T47D (cell line): ENCODE results near the gene SUSD1.

Experiments
- DNase-seq, 2 experiments: peaks; one replicate each; pipeline versions ENCODE4 v3.0.0 to v3.0.0-alpha.2; 2011 to 2012; ENCODE audit warnings: low read depth in 1 of 2, low spot score in 1 of 2
- JUND ChIP-seq: IDR thresholded peaks from 2 replicates; pipeline ENCODE4 v1.6.1; 2012; ENCODE audit warnings: low read depth
- in situ Hi-C: cut with HindIII; loops from 2 replicates; pipeline ENCODE4 v1.10.0; 2016; ENCODE audit warnings: low sequenced_read_pairs, low pct_unique_long_range_greater_than_20kb

SUSD1 gene

GRCh38 chr9:112097712-112098688 lies 77.1 kb downstream of the SUSD1 start:
- in situ Hi-C loops: no loop called here
- TF ChIP-seq JUND: no peak
- peak; percentile 59 to 84 for DNase-seq

- in situ Hi-C loops: no loop called here
- no peak for DNase-seq
- no peak for TF ChIP-seq JUND
Measured at GRCh38 chr9:112094948-112095681, 80.0 kb downstream of the SUSD1 start.

DNA sequence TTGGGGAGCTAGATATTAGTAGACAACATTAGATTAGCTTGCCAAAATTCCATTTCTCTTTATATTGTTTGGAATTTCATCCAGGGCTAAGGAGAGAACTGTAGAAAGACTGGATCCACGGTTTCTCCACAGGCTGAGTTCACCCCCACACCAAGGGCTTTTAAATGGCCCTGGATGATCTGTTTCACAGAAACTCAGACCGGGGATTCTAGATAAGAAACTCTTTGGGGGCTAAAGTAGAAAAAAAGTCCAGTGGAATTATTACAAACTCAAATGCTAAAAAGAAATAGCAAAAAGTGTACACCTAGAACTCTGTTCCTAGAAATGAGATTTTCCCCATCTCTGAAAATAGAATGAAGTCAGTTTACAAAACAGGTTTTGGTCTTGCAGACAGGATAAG lies 80.9 kb downstream of the SUSD1 start:
- DNase-seq: no peak
- in situ Hi-C loops: no loop called here
- TF ChIP-seq JUND: no peak

DNA sequence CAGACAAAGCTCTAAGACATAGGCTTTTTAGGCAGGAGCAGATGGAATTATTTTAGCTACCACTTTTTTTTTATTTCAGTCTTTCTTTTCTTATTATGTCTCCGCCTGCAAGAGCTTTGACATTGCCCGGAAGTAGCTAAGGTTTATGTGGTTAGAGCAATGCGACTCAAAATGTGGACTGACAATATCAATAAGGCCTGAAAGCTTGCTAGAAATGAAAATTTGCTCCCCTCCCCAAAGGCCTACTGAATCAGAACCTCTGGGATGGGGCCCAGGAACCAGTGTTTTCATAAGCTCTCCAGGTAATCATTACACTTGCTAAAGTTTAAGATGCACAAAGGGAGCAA lies 81.3 kb downstream of the SUSD1 start:
- in situ Hi-C loops: no loop called here
- DNase-seq: no peak
- TF ChIP-seq JUND: no peak

GRCh38 chr9:112093147-112093869 lies 81.8 kb downstream of the SUSD1 start:
- in situ Hi-C loops: no loop called here
- DNase-seq: no peak
- no peak for TF ChIP-seq JUND

DNA sequence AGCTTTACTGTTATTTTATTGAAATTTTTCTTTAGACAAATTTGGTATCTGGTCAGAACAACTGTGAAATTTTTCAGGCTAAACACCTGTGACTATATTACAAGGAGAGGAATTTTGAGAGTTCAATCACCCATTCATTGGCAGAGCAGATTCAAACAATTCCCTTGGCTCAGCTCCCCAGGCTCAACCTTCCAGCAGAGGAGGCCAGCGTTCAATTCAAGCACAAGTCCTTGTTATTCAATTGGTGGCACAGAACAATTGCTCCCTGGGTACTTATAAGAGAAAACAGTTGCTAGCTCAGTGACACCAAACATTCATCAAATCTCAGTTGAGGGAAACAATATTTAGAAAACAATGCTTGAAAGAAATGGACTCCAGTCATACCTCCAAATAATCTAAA lies 83.3 kb downstream of the SUSD1 start:
- DNase-seq: peak in 1 of 2 experiments; percentile 56
- in situ Hi-C loops: no loop called here
- no peak for TF ChIP-seq JUND

DNA sequence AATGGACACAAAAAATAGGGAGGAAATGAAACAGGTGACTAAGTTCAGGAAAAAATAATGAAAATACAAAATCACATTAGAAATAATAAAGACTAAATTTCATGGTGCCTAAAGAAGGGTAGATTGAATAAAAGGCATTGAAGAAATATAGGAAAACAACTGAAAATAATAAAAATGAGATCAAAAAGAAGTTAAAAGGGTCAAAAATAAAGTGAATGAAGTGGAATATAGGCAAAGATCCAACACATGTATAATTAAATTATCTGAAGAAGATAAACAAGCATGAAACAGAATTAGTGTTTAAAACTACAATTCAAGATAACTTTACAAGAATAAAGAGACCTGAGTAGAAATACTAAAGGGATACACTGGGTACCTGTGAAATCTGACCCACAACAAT lies 87.6 kb downstream of the SUSD1 start:
- no peak for TF ChIP-seq JUND
- DNase-seq: no peak
- in situ Hi-C loops: no loop called here

DNA sequence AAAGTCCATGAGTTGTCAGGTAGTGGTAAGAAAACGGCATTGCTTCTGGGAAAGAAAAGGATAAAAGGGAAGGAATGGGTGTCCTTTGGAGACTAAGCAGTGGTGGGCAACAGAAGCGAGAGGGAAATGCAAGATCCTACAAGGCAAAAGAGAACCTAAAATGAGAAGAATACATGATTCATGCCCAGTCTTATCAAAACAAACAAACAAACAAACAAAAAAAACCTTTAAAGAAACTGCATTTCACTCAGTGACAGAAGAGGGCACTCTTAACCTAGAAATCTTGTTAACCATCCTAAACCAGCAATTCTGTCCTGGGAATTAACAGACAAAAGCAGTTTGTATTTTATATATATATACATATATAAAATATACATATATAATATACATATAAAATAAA lies 88.5 kb downstream of the SUSD1 start:
- no peak for TF ChIP-seq JUND
- DNase-seq: peak in 1 of 2 experiments; percentile 55
- in situ Hi-C loops: no loop called here

DNA sequence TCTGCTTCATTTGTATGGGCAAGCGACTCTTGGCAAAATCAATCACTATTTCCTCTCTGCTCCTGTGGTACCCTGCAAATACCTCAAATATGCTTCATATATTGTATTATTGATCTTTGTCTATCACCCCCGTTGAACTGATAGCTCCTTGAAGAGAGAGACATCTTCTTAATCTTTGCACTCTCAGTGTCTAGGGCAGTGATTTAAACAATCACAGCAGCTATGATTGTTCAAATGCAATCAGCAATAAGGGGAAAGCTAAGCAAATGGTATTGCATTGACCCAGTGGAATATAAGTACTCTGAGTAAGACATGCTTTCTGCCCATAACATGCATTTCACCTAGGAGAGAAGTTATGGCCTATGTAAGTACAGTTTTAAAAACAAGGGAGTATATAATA lies 90.2 kb downstream of the SUSD1 start:
- TF ChIP-seq JUND: no peak
- in situ Hi-C loops: no loop called here
- no peak for DNase-seq

DNA sequence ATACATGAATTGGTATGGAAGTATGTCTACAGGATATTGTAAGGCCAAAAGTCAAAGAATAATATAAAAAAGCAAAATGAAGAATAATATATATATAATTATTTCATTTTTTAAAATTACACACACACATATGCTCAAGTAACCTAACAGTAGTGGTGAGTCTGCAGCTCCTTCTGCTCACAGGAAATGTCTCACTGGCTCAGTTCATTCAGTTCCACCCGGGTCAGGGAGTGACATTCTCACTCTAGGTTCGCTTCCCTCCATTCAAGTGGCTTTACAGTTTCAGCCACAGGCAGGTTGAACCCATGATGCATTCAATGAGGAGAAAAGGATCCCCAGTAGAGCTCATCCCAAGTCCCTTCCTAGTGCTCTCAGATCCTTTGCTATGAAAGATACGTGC lies 90.8 kb downstream of the SUSD1 start:
- TF ChIP-seq JUND: no peak
- DNase-seq: no peak
- in situ Hi-C loops: no loop called here

- in situ Hi-C loops: no loop called here
- no peak for DNase-seq
- no peak for TF ChIP-seq JUND
Measured at GRCh38 chr9:112081918-112082729, 93.0 kb downstream of the SUSD1 start.

- in situ Hi-C loops: no loop called here
- DNase-seq: no peak
Measured at GRCh38 chr9:112080831-112081542, 94.1 kb downstream of the SUSD1 start.

More at GRCh38 chr9:112080831-112081542, 94.1 kb downstream of the SUSD1 start:
- no peak for TF ChIP-seq JUND
